ENCODE results near the gene UAP1L1. TPM values are rescaled to one million over a fixed set of nuclear protein-coding genes. Genes with fewer than 3 reads are reported as not detected.
"Not testable (repeated sequence)": the region's sequence is repeated elsewhere in the genome, so short reads cannot be mapped to it uniquely, and the experiment has no call there.

The UAP1L1 gene
- total and polyA plus RNA-seq, 3 donors from 2014 or later = 6.9 to 10.1 (median 7.2) TPM

DNA sequence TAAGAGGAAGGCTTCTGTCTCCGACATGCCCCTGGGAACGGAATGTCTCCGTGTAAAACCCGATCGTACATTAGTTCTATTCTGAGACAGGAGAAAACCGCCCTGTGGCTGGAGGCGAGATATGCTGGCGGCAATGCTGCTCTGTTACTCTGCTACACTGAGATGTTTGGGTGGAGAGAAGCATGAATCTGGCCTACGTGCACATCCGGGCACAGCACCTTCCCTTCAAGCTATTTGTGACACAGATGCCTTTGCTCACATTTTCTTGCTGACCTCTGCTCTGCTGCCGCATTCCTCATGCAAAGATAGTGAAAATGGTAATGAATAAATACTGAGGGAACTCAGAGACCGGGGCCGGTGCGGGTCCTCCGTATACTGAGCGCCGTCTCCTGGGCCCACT is 39.4 kb downstream of the UAP1L1 start:
- Histone ChIP-seq H3K27me3 (no peaks in the 10 kb centered on the region), H3K27ac (peak overlapping the region in 1 of 2 donors; percentile 32), H3K4me3 (no peak overlapping the region), H3K9me3 (no peaks in the 10 kb centered on the region), H3K36me3 (ENCODE audit: low read depth, missing control alignments) (no peaks in the 10 kb centered on the region), H3K4me1 (peaks cover 22% of the 10 kb centered on the region)
- intact Hi-C loops (cut with DNase I; ENCODE audit: low total_unique reads) = loop anchor here (10.0 kb wide), 1 partner anchor 108 kb away; the partner anchor contains the start of genes CYSRT1, RNF208 and RNF224
- TF ChIP-seq POLR2A (IDR thresholded peaks at IDR 0.05) = no peak
- TF ChIP-seq, protein P1, sequence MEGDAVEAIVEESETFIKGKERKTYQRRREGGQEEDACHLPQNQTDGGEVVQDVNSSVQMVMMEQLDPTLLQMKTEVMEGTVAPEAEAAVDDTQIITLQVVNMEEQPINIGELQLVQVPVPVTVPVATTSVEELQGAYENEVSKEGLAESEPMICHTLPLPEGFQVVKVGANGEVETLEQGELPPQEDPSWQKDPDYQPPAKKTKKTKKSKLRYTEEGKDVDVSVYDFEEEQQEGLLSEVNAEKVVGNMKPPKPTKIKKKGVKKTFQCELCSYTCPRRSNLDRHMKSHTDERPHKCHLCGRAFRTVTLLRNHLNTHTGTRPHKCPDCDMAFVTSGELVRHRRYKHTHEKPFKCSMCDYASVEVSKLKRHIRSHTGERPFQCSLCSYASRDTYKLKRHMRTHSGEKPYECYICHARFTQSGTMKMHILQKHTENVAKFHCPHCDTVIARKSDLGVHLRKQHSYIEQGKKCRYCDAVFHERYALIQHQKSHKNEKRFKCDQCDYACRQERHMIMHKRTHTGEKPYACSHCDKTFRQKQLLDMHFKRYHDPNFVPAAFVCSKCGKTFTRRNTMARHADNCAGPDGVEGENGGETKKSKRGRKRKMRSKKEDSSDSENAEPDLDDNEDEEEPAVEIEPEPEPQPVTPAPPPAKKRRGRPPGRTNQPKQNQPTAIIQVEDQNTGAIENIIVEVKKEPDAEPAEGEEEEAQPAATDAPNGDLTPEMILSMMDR (IDR thresholded peaks at IDR 0.05) = no peak
- DNase-seq = peak; percentile 45
- WGBS, 2 donors = 44 to 60% methylated on average over 17 of the region's 17 CpGs

- H3K36me3 ChIP-seq (ENCODE audit: low read depth, missing control alignments) = no peaks in the 10 kb centered on the region
- H3K4me3 ChIP-seq = no peak overlapping the region
- WGBS, 2 donors = 65 to 81% methylated on average over 9 to 15 of the region's 15 CpGs
- H3K4me1 ChIP-seq = peaks cover 22% of the 10 kb centered on the region
- no peaks in the 10 kb centered on the region for H3K27me3 ChIP-seq
- no peak for DNase-seq
- no peak overlapping the region for H3K27ac ChIP-seq
- TF ChIP-seq, protein P1 (IDR thresholded peaks at IDR 0.05) = no peak
- intact Hi-C loops (cut with DNase I; ENCODE audit: low total_unique reads) = loop anchor here (10.0 kb wide), 1 partner anchor 108 kb away; the partner anchor contains the start of genes CYSRT1, RNF208 and RNF224
- H3K9me3 ChIP-seq = no peaks in the 10 kb centered on the region
Measured at GRCh38 chr9:137117269-137117731, 40.0 kb downstream of the UAP1L1 start.

DNA sequence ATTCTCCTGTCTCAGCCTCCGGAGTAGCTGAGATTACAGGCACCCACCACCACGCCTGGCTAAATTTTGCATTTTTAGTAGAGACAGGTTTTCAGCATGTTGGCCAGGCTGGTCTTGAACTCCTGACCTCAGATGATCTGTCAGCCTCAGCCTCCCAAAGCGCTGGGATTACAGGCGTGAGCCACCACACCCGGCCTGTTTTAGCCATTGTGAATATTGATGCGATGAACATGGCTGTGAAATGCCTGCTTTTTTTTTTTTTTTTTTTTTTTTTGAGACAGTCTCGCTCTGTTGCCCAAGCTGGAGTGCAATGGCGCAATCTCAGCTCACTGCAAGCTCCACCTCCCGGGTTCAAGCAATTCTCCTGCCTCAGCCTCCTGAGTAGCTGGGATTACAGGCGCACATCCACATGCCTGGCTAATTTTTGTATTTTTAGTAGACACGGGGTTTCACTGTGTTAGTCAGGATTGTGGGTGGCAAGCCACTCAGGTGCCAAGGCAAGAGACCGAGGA is 40.8 kb downstream of the UAP1L1 start:
- H3K27me3 ChIP-seq; H3K36me3 ChIP-seq (ENCODE audit: low read depth, missing control alignments); H3K27ac ChIP-seq; H3K9me3 ChIP-seq; DNase-seq; H3K4me3 ChIP-seq: not testable (repeated sequence)
- WGBS, 2 donors = 87 to 92% methylated on average over 12 of the region's 12 CpGs
- H3K4me1 ChIP-seq = peaks cover 22% of the 10 kb centered on the region
- intact Hi-C loops (cut with DNase I; ENCODE audit: low total_unique reads) = loop anchor here (10.0 kb wide), 1 partner anchor 107 kb away; the partner anchor contains the start of genes CYSRT1, RNF208 and RNF224

DNA sequence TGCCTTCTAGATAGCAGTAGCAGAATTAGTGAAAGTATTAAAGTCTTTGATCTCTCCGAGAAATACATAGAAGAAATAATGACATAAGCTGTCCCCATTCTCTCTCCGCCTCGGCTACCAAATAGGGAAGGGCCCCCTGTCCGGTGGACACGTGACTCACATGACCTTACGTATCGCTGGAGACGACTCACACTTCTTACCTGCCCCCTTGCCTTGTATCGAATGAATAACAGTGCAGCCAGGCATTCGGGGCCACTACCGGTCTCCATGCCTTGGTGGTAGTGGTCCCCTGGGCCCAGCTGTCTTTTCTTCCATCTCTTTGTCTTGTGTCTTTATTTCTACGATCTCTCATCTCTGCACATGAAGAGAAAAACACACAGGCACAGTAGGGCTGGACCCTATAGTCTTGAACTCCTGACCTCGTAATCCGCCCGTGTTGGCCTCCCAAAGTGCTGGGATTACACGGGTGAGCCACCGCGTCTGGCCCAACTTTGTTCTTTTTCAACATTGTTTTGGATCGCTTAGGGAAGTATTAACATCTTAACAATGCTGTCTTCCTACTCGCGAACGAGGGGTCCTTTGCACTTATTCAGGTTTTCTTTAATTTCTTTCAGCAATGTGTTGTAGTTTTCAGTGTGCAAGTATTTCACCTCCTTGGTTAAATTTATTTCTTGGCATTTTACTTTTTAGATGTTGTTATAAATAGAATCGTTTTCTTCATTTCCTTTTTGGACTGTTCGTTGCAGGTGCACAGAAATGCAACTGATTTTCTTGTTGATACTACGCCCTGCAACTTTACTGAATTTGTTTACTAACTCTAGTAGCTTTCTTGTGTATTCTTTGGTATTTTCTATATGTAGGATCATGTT is 44.8 kb downstream of the UAP1L1 start:
- WGBS, 2 donors = 69 to 76% methylated on average over 17 to 24 of the region's 25 CpGs
- not testable (repeated sequence) for H3K9me3 ChIP-seq

GRCh38 chr9:137122796-137123467 is 45.6 kb downstream of the UAP1L1 start:
- H3K27ac ChIP-seq; intact Hi-C loops (cut with DNase I; ENCODE audit: low total_unique reads): not testable (repeated sequence)
- WGBS, 2 donors = 89 to 90% methylated on average over 16 of the region's 16 CpGs

More for the DNA sequence above, 44.8 kb downstream of the UAP1L1 start:
- H3K4me1 ChIP-seq; H3K27ac ChIP-seq; H3K27me3 ChIP-seq; DNase-seq; intact Hi-C loops (cut with DNase I; ENCODE audit: low total_unique reads); H3K36me3 ChIP-seq (ENCODE audit: low read depth, missing control alignments); H3K4me3 ChIP-seq: not testable (repeated sequence)

DNA sequence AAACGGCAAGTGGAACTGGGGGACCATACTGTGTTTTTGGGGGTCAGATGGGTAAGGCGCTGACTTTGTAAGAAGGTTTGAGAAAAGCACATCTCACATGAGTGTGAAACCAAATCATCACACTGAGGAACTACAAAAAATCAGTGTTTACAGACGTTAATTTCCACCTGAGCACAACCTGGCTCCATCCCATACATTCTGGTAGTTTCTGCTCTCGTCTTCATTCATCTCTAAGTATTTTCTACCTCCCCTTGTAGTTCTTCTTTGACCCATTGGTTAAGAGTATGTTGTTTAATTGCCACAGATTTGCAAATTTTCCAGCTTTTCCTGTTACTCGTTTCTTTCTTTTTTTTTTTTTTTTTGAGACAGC is 46.1 kb downstream of the UAP1L1 start:
- Histone ChIP-seq H3K36me3 (ENCODE audit: low read depth, missing control alignments) (no peaks in the 10 kb centered on the region), H3K9me3 (no peaks in the 10 kb centered on the region), H3K27ac (no peak overlapping the region), H3K27me3 (no peaks in the 10 kb centered on the region), H3K4me1 (peaks cover 13% of the 10 kb centered on the region), H3K4me3 (no peak overlapping the region)
- WGBS, 2 donors = 79 to 83% methylated on average over 5 of the region's 5 CpGs
- intact Hi-C loops (cut with DNase I; ENCODE audit: low total_unique reads) = no loop called here
- no peak for TF ChIP-seq POLR2A (IDR thresholded peaks at IDR 0.05)
- TF ChIP-seq, protein P1 (IDR thresholded peaks at IDR 0.05) = no peak
- DNase-seq = no peak

More at GRCh38 chr9:137122796-137123467, 45.6 kb downstream of the UAP1L1 start:
- DNase-seq; H3K27me3 ChIP-seq; H3K36me3 ChIP-seq (ENCODE audit: low read depth, missing control alignments); H3K4me1 ChIP-seq; H3K4me3 ChIP-seq; H3K9me3 ChIP-seq: not testable (repeated sequence)

- peaks cover 18% of the 10 kb centered on the region for H3K4me1 ChIP-seq
- H3K9me3 ChIP-seq; H3K27me3 ChIP-seq; intact Hi-C loops (cut with DNase I; ENCODE audit: low total_unique reads); H3K4me3 ChIP-seq; DNase-seq; H3K27ac ChIP-seq; H3K36me3 ChIP-seq (ENCODE audit: low read depth, missing control alignments): not testable (repeated sequence)
- WGBS, 2 donors = 87 to 96% methylated on average over 5 of the region's 5 CpGs
Measured at GRCh38 chr9:137123952-137124462, 46.7 kb downstream of the UAP1L1 start.

All from testis (tissue), 3 donors.